Upper lobe of left lung (tissue), 6 donors: ENCODE results near the gene ACOT12. TPM values are rescaled to one million over a fixed set of nuclear protein-coding genes. Genes with fewer than 3 reads are reported as not detected.

ENCODE experiments used
- ATAC-seq, 2 donors: fragments of 200-7000 bp; cut with Tn5 transposase; one replicate each; pipeline ENCODE4 v1.9.1; 2022; ENCODE audit warnings: mild to moderate bottlenecking in 2 of 2, moderate library complexity in 2 of 2; ENCODE audit not compliant: low FRiP score in 2 of 2
- DNase-seq, 2 donors: peaks; one replicate each; pipeline ENCODE4 v3.0.0-alpha.2; 2019 to 2020
- H3K27ac ChIP-seq, 4 donors: fragments of 200-600 bp; sonication (generic); one replicate each; pipeline ENCODE4 v1.5.1; 2016 to 2019
- H3K27me3 ChIP-seq, 4 donors: fragments of 200-600 bp; sonication (generic); one replicate each; pipeline ENCODE4 v1.5.1; 2017 to 2019
- H3K36me3 ChIP-seq, 4 donors: fragments of 200-600 bp; sonication (generic); one replicate each; pipeline ENCODE4 v1.5.1; 2016 to 2019
- H3K4me1 ChIP-seq, 4 donors: fragments of 200-600 bp; sonication (generic); one replicate each; pipeline ENCODE4 v1.5.1; 2018 to 2019
- H3K4me3 ChIP-seq, 4 donors: fragments of 200-600 bp; sonication (generic); one replicate each; pipeline ENCODE4 v1.5.1; 2017 to 2019; ENCODE audit warnings: mild to moderate bottlenecking in 2 of 4, moderate library complexity in 1 of 4
- H3K9me3 ChIP-seq, 4 donors: fragments of 200-600 bp; sonication (generic); one replicate each; pipeline ENCODE4 v1.5.1; 2018 to 2019
- EP300 ChIP-seq, 4 donors: sonication (generic); formaldehyde crosslinking; IDR thresholded peaks; one replicate each; pipeline ENCODE4 v1.5.1; 2017; ENCODE audit warnings: antibody characterized with exemption in 4 of 4, control low read depth in 2 of 4
- POLR2A ChIP-seq, 4 donors: fragments of 450-650 bp; IDR thresholded peaks; one replicate each; pipeline ENCODE4 v1.5.1; 2016 to 2017; ENCODE audit warnings: antibody characterized with exemption in 4 of 4, mild to moderate bottlenecking in 2 of 4
- POLR2AphosphoS5 ChIP-seq, 2 donors: sonication (generic); formaldehyde crosslinking; IDR thresholded peaks; one replicate each; pipeline ENCODE4 v1.5.1; 2017; ENCODE audit warnings: antibody characterized with exemption in 2 of 2
- WGBS, 2 donors: methylation state at CpG; one replicate each; pipeline ENCODE4 v1.1.5; 2017 to 2018; 5-methylcytosine and 5-hydroxymethylcytosine counted together
- total RNA-seq, 6 donors: library from RNA; depleted of rRNA in 4 of 6; stranded (reverse); fragments of >200 nt in 4 of 6; gene quantifications; one replicate each; pipeline versions ENCODE4 v1.1.0 to v1.2.1, GENCODE V29; 2016 to 2021
- TF ChIP-seq, protein P1 (sequence below), 6 experiments: fragments of 450-650 bp in 4 of 6; fragments of 200-600 bp in 2 of 6; sonication (generic) in 2 of 6; IDR thresholded peaks; one replicate each; pipeline ENCODE4 v1.5.1; 2016 to 2019; ENCODE audit warnings: antibody characterized with exemption in 6 of 6
- donor health status: DM: no; HTN: no; CAD: no; lungs with moderate emphysema.
- donor health status: DM: no; HTN: yes; CAD: no; lungs with severe emphysema.

Gene ACOT12
- total RNA-seq, 6 donors from 2014 or later: not detected

DNA sequence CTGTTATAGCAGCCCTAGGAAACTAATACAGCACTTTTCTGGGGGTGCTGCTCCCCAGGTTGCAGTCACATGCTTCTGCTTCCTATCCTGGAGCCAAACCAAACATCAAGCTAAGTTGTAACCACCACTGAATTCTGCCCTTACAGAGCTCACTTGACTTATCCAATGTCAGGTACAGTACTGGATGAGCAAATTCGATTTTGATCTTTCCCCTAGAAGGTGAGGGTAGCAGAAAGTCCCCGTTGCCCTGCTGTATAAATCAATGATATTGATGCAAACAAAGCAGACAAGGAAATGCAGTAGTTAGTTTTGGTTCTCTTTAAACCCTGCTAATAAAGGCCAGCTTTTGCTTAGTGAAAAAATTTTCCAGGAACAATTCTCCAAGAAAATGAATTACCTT, 56.1 kb downstream of the ACOT12 start:
- Histone ChIP-seq H3K27ac (no peak overlapping the region), H3K4me3 (no peak overlapping the region), H3K9me3 (no peaks in the 10 kb centered on the region), H3K4me1 (no peaks in the 10 kb centered on the region), H3K27me3 (no peaks in the 10 kb centered on the region), H3K36me3 (no peaks in the 10 kb centered on the region)
- TF ChIP-seq EP300 (IDR thresholded peaks at IDR 0.05): no peak
- ATAC-seq (no peak), DNase-seq (no peak)
- 75 to 77% methylated on average over 2 of the region's 2 CpGs for WGBS, 2 donors

DNA sequence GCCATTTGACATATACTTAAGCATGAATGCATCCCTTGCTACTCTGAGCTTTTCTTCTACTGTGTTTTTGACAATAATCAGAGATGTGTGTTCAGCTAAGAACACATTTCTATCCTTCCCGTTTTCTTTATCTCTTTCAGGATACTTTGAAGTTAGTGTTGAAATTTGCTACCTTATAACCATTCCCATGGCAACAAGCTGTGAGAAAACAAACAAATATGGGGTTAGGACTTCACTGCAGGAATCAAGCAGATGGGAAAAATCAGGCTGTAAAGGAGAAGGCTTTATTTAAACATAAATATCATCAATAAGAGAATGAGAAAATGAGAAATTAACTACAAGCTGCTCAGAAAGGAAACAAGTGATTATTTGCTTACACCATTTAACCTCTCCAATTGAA, 57.4 kb downstream of the ACOT12 start:
- Histone ChIP-seq H3K36me3 (no peaks in the 10 kb centered on the region), H3K4me1 (no peaks in the 10 kb centered on the region), H3K27ac (no peak overlapping the region), H3K9me3 (no peaks in the 10 kb centered on the region), H3K27me3 (no peaks in the 10 kb centered on the region), H3K4me3 (no peak overlapping the region)
- DNase-seq (no peak), ATAC-seq (no peak)
- TF ChIP-seq POLR2A (IDR thresholded peaks at IDR 0.05) (no peak), EP300 (IDR thresholded peaks at IDR 0.05) (no peak), POLR2AphosphoS5 (IDR thresholded peaks at IDR 0.05) (no peak)
- TF ChIP-seq, protein P1, sequence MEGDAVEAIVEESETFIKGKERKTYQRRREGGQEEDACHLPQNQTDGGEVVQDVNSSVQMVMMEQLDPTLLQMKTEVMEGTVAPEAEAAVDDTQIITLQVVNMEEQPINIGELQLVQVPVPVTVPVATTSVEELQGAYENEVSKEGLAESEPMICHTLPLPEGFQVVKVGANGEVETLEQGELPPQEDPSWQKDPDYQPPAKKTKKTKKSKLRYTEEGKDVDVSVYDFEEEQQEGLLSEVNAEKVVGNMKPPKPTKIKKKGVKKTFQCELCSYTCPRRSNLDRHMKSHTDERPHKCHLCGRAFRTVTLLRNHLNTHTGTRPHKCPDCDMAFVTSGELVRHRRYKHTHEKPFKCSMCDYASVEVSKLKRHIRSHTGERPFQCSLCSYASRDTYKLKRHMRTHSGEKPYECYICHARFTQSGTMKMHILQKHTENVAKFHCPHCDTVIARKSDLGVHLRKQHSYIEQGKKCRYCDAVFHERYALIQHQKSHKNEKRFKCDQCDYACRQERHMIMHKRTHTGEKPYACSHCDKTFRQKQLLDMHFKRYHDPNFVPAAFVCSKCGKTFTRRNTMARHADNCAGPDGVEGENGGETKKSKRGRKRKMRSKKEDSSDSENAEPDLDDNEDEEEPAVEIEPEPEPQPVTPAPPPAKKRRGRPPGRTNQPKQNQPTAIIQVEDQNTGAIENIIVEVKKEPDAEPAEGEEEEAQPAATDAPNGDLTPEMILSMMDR (IDR thresholded peaks at IDR 0.05): no peak
- 21 to 34% methylated on average over 1 of the region's 1 CpG for WGBS, 2 donors

DNA sequence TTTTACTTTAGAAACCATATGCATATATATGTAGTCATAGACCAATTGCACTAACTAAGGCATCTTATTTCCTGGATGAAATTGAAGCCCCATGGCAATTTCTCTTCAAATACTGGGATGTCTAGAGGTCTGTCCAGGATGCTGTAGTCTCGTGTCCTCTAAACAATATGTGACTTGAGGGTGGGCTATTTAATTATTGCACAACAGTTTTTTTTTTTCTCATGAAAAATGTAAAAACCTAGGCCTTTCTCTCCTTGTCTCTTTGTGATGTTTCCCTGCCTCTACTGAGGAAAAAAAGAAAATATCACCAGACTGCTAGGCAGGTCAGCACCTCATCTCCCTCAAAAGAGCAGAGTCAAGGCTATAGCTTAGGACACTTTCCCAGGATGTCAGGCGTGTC, 58.0 kb downstream of the ACOT12 start:
- TF ChIP-seq POLR2A (IDR thresholded peaks at IDR 0.05) (no peak), POLR2AphosphoS5 (IDR thresholded peaks at IDR 0.05) (no peak), EP300 (IDR thresholded peaks at IDR 0.05) (no peak)
- TF ChIP-seq, protein P1 (IDR thresholded peaks at IDR 0.05): no peak
- H3K27me3 ChIP-seq: no peaks in the 10 kb centered on the region
- H3K9me3 ChIP-seq: no peaks in the 10 kb centered on the region
- no peaks in the 10 kb centered on the region for H3K36me3 ChIP-seq
- 66 to 72% methylated on average over 2 of the region's 2 CpGs for WGBS, 2 donors
- no peak overlapping the region for H3K27ac ChIP-seq
- no peak overlapping the region for H3K4me3 ChIP-seq
- H3K4me1 ChIP-seq: no peaks in the 10 kb centered on the region
- no peak for DNase-seq
- no peak for ATAC-seq

DNA sequence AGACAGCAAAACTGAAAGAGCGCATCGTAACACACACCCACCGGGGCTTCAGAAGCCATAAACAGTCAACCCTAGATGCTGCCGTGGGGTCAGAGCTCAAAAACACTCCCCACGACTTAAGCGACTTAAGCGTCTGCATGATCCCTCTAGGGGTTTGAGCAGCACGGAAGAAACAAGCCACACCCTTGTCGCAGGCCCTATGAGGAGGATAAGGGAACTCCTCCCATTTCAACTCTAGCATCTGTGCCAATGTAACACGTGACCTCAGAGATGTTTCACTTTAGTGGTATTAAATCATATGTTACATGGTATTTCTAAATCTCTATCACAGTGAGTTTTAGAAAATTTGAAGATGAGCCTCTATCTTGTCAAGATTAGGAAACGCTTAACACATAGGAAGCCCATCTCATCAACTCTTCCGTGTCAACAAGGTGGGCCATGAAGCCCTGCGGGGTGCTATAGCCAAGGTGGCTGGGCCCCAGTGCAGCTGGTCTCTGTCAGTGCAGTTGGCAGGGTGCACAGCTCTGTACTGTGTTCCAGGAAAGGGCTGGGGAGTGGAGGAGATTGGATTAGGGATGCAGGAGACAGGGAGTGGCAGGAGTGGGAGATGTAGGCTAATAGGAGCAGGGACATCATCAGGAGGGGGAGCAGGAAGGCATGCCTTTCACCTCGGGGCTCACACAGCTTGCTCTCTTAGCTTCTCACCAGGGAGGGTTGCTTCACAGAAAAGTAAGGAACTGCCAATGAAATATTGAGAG, 59.5 kb downstream of the ACOT12 start:
- DNase-seq (no peak), ATAC-seq (no peak)
- TF ChIP-seq POLR2AphosphoS5 (IDR thresholded peaks at IDR 0.05) (no peak), EP300 (IDR thresholded peaks at IDR 0.05) (no peak), POLR2A (IDR thresholded peaks at IDR 0.05) (no peak)
- TF ChIP-seq, protein P1 (IDR thresholded peaks at IDR 0.05): no peak
- H3K4me1 ChIP-seq: no peaks in the 10 kb centered on the region
- WGBS, 2 donors: 75 to 85% methylated on average over 14 of the region's 14 CpGs
- H3K9me3 ChIP-seq: no peaks in the 10 kb centered on the region
- H3K27ac ChIP-seq: no peak overlapping the region
- no peaks in the 10 kb centered on the region for H3K36me3 ChIP-seq
- H3K27me3 ChIP-seq: no peaks in the 10 kb centered on the region
- H3K4me3 ChIP-seq: no peak overlapping the region

DNA sequence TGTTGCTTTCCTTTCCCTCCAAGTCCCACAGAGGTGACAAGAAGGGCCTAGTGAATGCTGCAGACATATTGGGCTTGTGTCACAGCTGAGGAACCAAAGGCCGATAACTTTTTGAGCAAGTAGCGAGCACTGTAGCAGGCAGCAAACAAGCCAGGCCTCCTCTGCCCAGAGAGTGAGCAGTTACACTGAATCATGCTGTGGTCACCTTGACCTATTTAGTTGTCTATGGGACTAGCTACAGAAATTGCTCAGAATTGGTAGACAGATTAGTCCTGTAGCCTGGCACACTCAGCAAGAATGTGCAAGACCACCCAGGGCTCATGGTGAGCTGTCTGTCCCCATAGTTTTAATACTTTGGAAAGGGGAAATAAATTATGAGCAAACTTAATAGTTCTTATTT, 67.4 kb downstream of the ACOT12 start:
- Histone ChIP-seq H3K27ac (no peak overlapping the region), H3K9me3 (no peaks in the 10 kb centered on the region), H3K36me3 (no peaks in the 10 kb centered on the region), H3K4me3 (no peak overlapping the region), H3K27me3 (no peaks in the 10 kb centered on the region), H3K4me1 (no peaks in the 10 kb centered on the region)
- 97 to 100% methylated on average over 1 to 2 of the region's 2 CpGs for WGBS, 2 donors
- DNase-seq (no peak), ATAC-seq (no peak)
- TF ChIP-seq, protein P1 (IDR thresholded peaks at IDR 0.05): no peak
- TF ChIP-seq POLR2A (IDR thresholded peaks at IDR 0.05) (no peak), EP300 (IDR thresholded peaks at IDR 0.05) (no peak), POLR2AphosphoS5 (IDR thresholded peaks at IDR 0.05) (no peak)
